Activated CD8-positive, alpha-beta memory T cell treated with anti-CD3 and anti-CD28 coated beads, Interleukin-2, amount 50 U/mL, for 24 hours (primary cell): ENCODE data around the gene GGACT.
A peak's percentile ranks its signal among the peaks of the same experiment; 100 is the strongest.

Experiments used
- DNase-seq: peaks from one replicate; pipeline ENCODE4 v3.0.0-alpha.2; 2020; ENCODE audit errors: extremely low read depth

GGACT gene

DNA sequence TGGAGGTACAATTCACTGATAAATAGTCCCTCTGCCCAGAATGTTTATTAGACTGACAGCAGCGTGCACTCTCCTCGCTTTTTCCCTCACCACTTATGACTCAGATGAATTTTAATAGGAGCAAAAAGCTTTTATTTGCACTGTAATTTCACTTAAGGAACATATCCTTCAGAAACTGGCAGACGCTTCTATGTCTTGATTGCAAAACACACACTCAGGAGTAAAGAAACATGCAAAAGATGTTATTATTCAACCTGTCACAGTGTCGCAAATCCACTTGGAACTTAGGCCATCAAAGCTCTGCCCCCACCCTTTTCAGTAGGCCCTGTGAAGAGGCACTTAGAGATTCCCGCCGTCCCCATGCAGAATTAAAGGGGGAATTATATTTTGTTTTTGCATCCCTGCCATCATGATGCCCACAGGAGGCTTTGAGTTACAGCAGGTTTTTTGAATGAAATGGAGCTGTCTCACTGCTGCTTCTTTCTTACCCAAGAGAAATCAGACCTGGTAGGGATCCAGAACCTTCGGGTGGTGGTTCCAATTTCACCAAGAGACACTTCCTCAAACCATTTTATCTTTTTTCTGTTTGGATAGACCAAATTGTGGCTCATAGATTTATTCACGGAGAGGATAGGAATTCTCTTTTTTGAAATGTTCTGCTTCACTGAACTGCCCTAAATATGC, 74.5 kb downstream of the GGACT start:
- no peak for DNase-seq

DNA sequence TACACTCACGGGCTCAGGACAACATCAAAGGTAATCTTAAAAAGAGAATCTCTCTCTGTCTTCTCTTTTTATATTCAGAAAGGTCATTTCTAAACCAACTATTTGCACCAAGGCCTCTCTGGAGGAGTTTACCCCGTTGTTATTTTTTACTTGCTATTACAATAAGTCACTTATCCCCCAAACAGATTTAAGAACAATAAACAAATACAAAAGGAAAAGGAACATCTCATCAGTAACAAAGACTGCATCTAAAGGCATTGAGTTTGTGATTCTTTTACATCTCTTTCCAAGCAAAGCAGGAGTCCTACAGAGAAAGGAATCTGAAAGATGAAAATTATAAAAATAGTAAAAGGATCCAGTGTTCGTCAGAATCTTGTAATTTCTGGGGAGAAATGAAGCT, 75.4 kb downstream of the GGACT start:
- no peak for DNase-seq

DNA sequence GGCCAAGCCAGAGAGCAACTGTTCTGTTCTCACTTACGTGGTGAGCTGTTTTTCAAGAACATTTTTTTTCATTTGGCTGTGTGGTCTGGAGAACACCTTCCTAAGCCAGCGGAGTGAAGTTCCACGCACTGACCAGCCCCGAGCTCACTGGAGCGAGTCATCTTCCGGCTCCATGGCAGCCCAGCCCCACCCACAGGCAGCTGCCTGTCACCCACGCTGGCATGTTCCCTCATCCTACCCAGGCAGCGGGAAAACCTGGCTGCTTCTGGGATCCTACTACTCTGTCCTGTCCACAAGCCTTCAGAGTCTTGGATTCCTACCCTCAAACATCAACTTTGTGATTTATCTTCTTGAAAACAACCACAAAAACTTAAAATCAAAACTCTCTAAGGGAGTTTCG, 76.2 kb downstream of the GGACT start:
- DNase-seq, result no peak

DNA sequence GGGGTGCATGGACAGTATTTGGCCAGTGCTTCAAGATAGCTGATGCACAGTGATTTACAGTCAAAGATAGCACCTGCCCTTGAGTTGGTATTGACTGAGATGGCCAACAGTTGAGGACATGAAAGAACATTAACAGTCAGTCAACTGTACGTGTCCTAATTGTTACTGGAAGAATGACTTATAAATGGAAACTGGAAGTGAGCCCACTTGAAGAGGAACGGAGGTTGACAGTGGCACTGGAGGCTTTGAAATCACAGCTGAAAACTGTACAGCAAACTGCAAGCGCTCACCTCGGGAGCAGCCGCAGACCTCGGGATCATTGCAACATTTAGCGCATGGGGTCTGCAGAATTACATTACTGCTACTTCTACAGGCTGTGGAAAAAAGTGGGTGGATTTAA, 77.1 kb downstream of the GGACT start:
- no peak for DNase-seq

DNA sequence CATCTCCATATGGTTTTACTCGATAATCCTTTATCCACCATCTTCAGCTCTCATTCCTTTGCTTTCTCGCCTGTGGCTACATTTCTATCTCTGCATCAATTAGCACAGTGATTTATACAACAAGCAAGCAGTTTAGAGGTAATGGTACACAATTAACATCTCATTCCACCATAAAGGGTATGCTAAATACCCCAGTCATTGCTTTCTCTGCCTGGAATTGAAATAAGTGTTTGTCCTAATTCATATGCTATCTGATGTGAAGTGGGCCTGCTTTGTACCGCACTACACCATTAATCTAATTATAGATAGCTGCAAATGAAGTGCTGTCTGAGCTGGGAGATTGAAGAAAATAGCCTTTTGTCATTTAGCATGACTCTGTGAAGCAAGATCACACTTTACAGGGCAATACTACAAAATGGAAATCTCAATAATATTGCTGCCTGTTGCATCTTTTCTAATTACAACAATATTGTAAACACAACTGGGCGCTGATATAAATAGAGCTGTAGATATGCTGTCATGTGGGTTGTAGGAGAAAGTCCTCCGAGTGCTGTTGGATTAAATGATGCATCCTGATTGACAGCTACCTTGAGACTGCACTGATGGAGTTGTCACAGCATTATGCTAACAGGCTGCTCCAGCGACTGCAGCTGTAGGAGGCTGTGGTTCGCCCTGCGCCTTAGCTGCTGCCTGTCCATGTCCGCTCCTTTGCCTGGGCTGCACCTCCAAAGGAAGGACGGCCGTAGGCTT, 78.2 kb downstream of the GGACT start:
- DNase-seq, result no peak

DNA sequence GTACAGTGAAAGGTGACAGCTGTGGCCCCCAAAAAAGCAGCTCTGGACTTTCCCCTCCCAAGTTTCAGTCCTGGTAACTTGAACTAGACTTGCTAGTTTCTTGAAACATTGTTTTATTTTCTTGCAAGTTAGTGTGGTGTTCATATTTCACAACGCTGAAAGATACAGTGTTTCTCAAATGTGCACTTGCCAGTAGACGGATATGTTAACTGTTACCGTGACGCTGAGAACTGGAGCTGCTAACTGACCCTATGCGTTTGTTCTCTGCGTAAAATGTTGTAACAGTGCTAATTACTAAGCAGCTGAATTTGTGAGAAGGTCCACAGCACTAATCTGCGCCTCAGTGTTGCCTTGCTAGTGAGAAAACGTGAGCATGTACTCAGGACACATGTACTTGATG, 79.6 kb downstream of the GGACT start:
- no peak for DNase-seq

DNA sequence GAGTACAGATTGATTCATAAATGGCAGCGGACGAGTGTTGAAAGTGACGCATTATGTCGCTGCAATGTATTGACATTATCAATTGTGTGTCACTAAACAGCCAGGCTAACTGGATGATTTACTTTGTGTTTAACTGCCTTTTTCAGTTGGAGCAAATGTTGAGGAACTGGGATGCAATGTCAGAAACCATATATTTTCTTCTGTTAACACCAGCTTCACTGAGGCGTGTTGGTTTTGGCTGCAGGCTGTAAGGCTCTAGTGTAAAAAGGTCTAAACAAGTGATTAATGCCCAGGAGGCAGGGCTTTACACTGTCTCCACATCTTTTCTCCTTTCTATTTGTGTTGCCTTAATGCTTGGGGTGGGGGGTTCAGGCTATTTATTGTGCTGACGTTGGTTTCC, 80.1 kb downstream of the GGACT start:
- no peak for DNase-seq

DNA sequence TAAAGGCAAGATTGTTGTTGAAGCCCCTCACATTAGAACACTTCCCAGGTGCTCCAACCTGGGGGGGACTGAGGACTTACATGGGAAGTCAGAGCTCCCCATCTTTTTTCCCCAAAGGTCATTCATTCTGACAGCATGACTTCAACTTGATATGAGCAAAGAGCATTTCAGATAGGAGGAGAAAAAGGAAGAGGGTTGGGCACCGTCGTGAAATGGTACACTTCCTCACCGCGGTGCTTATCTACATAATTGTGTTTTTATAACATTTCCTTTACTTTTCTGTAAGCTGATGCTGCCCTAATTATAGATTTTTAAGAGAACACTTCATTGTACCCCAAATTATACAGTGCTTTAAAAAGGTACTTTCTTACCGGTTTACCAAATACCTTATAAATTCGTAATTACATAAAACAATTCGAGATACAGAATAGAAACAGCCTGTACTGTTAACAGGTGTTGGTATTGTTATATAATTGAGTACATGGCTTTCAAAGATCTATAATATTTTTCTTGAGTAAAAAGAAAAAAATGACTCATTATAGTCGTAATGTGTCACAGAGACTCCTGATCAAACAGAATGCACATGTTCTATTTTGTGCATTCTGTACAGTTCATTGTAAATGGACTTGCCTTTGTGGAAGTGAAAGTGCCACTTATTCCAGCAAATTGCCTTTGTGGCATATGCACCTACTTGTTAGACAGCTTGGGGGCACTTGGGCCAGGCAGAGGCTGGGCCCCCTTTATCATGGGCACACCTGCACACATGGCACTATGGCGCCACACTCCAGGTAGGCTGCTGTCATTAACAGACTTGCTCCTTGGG, 81.8 kb downstream of the GGACT start:
- no peak for DNase-seq

DNA sequence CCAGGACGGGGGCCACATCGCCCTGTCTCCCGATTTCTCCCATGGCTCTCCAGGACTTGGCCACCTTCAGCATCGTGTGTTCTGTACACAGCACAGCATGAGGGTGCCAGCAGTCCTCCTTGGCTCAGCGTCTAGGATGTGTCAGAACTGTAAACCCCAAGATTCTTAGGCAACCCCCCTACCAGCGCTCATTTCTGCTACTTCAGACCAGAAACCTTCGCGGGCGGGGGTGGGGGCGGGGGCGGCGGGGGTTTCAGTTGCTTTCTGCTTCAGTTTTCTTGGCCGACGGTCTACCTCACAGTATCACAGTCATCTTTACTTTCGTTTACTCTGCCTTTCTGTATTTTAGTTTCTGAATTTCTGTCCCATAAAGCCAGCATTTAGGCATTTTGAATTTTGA, 82.4 kb downstream of the GGACT start:
- DNase-seq, result peak; percentile 17

DNA sequence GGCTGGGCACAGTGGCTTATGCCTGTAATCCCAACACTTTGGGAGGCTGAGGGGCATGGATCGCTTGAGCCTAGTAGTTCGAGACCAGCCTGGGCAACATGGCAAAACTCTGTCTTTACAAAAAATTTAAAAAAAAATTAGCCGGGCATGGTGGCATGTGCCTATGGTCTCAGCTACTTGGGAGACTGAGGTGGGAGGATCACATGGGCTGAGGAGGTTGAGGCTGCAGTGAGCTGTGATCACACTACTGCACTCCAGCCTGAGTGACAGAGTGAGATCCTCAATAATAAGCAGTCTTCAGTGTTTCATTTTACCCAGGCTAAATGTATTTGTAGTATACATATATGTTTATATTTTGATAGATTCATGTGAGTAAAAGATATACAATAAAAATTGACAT, 85.0 kb downstream of the GGACT start:
- DNase-seq, result no peak

DNA sequence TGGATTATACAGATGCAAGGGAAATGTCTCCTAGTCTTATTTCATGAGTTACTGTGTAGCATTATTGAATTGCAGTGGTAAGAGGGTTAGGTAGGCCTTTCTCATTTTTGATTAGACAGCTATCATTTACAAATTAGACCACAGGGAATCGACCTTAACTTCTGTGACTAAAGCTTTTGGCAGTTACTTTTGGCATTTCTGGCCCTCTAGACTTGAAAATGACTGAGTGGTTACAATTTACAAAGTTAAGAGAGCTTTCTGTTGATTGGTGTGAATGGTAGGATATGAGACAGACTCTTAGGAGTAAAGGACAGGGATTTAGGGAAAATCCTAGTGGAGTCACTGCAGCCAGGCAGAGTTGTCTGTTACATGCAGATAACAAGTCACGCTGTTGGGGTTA, 86.1 kb downstream of the GGACT start:
- no peak for DNase-seq

DNA sequence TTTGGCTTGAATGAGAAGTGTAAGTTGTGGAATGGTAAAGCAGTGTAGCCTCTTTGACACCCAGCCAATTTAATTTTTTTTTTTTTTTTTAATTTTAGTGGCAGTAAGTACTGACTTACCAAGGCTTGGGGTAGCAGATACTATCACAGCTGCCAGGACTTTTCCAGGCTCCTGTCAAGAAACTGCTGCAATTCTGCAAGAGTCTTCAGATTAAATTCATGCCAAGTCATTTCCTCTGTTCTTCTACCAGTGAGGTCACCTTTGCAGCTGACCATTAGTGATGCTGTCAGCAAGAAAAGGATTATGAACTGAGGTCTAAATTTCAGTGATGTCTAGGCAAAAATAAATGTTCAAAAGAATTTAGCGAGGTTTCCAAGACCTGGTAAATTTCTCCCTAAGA, 91.2 kb downstream of the GGACT start:
- no peak for DNase-seq

DNA sequence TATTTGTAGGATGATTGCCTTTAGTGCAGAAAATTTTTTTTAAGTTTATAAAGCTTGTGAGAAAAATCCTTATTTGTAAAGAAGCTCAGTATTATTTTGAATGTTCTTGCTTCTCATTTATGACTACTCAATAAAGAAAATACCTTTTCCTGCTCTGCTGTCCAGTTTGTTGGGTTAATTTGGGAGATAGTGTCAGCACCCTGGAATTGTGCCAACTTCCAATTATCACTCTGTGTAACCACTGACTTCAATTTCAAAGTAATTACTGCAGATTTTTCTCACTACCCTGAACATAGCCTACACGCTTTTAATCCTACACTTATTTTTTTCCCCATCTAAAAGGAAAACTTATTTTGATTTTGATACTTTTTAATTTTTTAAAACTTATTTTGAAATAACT, 93.1 kb downstream of the GGACT start:
- no peak for DNase-seq

DNA sequence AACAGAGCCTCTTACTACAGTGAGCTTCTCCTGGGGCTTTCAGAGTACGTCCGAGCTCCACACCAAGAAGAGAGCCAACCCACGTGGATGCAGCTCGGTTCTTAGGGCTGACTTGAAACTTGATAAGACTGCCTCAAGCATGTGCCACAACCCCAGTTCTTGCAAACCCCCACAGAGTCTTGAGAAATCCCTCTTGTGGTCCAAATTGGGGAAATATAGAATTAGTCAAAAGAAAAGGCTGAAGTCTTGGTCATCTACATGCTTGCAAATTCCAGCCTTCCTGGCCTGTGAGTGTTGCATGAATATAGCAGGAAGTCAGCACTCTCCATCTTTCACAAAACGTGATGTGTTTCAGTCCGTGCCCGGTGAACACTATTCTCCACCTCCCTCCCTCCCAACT, 95.2 kb downstream of the GGACT start:
- DNase-seq, result no peak

DNA sequence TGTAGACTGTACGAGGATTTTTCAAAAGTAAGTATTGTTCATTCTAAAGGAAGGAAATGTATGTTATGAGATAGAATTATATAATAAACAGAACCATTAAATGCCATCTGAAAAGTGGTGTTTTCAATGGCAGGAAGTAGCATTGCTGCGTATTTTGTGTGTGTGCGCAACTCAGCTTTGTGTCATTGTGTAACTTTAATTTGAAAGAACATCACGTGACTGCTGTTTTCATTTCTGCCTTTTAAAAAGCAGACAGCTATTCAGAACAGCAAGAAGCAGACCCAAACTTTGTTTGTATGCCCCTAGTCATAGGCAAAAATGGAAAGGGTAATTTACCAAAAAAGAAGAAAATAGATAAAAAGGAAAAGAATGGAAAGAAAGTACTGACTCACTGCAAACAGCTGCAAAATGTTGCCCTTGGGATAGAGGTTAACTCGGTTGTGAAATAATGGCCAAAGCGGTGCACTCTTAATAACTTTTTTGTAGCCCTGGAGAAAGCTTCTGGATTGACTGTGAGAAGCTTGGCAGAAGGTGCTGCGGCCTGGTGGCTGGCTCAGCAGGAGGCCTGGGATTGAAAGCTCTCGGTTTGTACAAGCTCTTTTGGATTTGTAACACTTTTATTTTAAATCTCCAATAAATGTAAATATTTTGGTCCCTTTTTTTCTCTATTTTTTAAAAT, 97.3 kb downstream of the GGACT start:
- DNase-seq, result no peak

DNA sequence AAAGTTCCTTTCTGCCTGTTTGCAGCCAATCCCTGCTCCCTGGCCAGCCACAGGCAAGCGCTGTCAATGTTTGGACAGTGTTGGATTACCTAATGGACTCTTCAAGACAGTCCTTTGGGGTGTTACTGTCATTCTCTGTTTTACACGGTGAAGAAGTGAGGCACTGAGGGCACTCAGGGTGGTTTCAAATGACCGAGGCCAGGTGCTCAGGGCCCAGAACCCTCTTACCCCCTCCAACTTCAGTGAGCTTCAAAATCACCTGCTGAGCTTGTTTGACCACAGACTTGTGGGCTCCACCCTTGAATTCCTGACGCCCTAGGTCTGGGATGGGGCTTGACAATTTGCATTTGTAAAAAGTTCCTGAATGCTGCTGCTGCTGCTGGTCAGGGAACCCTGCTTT, 97.9 kb downstream of the GGACT start:
- DNase-seq, result no peak

DNA sequence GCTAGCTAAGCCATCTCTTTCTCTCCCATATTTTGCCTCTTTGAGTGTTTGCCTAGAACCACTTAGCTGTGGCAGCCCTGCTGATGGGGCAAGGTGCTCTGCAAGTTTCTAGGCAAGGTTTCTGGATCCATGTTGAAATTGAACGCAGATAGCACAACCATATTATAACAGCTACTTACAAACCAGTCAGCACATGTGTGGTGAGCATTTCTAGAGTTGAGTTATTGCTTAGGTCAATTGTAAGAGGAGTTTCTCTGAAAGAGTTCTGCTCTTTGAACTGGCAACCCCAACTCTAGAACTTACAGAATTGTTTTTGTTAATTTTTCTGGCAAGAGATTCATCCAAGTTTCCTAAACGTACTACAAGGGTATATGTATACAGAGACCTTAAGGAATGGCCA, 103.3 kb downstream of the GGACT start:
- DNase-seq, result no peak

DNA sequence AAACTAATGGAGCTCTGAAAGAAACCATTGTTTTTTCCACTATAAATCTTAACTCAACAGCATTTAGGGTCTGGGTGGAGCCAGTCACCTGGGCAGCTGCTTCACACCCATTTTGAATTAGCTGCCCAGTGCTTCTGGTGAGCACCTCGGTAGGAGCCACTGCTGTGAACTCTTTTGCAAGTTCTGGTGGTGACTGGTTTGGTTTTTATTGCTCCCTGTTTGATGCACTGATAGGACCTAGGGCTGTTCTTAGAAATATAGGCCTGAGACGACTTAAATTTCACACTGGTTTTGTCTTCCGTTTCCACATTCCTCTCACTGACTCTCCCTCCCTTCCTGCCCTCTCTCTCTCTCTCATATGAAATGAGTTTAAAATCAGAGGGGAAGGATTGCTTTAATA, 103.9 kb downstream of the GGACT start:
- DNase-seq, result no peak

DNA sequence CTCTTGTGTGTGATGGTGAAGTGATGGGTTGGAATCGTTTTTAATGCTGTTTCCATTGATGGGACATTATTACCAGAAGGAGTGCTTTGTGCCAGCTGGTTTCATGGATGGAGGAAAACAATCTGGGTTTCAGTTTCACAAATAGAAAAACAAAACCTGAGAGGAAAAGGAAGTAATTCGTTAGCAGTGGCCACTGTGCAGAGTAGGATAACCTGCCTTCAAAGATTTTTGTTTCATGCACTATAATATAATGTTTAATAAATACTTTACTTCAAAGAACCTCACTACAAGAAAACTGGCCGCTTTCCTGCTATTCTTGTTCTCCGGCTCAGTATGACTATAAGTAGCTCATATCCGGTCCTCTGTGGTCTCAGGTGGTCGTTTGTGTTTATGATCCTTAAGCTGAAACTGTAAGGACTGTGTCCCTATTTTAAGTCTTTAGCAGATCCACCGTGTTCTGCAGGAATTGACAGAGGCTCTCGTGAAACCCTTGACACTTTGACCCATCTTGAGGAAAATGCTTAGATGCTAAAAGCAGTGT, 104.7 kb downstream of the GGACT start:
- DNase-seq, result no peak

DNA sequence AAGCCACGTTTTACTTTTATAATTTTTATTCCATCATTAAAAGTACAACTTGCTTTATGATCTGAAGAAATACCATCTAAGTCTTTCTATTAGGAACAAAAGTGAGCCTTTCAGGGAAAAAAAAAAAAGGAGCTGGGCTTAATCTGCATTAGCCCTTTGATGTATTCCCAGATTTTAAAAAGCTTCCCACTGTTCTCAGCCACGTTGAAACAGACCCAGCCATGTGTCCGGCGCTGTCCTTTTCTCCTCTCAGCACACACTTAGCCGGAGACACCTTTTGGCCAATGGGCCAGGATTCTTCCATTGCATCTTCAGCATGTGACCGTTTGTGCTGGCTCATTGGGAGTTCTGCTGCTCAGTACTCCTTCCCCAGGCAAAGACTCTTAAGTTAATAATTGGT, 105.5 kb downstream of the GGACT start:
- DNase-seq, result no peak

DNA sequence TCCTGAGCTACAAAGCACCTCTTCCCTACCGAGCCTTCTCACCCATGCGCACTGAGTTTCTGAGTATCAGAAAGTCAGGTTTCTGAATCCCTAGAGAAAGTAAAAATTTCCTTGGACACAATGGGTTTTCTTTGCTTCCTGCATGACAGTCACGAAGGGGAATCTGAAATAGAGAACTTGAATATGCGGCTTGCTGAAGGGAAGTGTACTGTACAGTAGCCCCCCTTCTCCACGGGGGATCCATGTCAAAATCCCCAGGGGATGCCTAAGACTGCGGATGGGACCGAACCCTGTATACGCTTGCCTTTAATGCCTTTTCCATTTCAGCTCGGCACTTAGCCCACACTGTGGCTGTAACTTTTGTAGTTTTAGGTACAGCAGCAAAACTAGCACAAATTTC, 107.9 kb downstream of the GGACT start:
- no peak for DNase-seq
